Cardiac atrium fibroblast (primary cell): Measurements from ENCODE around the gene OR10T2. TPM values are rescaled to one million over a fixed set of nuclear protein-coding genes. Genes with fewer than 3 reads are reported as not detected.

Experiments used
- total RNA-seq: library from RNA; depleted of rRNA; stranded (reverse); fragments of >200 nt; gene quantifications from 2 replicates; pipeline ENCODE4 v1.2.3, GENCODE V29; 2015

OR10T2 gene
- not detected in 2 replicates for total RNA-seq

GRCh38 chr1:158398818-158399514 is at the start of gene OR10T2:
OR10T2 (minus strand) TSS chr1:158399466; CDS start chr1:158399466, 0 bp downstream.

GRCh38 chr1:158426137-158426536 is 26.9 kb upstream of the OR10T2 start, which contains the start of gene OR10K2:
OR10K2 (minus strand) TSS chr1:158426237; CDS start chr1:158420866, 5,371 bp downstream.

GRCh38 chr1:158353303-158354075 is 45.8 kb downstream of the OR10T2 start, which contains the start of gene CD1E:
CD1E (plus strand) TSS chr1:158353894; CDS start chr1:158353989, 95 bp downstream.

Other genes with a start within 250 kb of the OR10T2 start
- 9.7 and 11.0 TPM in 2 replicates for gene CD1D, start 218.6 kb downstream of the OR10T2 start, total RNA-seq
- gene CD1A, start 145.0 kb downstream of the OR10T2 start, total RNA-seq, result not detected in 2 replicates
- gene CD1C, start 109.5 kb downstream of the OR10T2 start, total RNA-seq, result not detected in 2 replicates
- not detected in 2 replicates for gene CD1B, start 67.9 kb downstream of the OR10T2 start, total RNA-seq
- gene CD1E, start 45.6 kb downstream of the OR10T2 start, total RNA-seq, result not detected in 2 replicates
- gene OR10K2, start 26.8 kb upstream of the OR10T2 start, total RNA-seq, result not detected in 2 replicates
- not detected in 2 replicates for gene OR10K1, start 62.4 kb upstream of the OR10T2 start, total RNA-seq
- gene OR10R2, start 72.8 kb upstream of the OR10T2 start, total RNA-seq, result not detected in 2 replicates
- not detected in 2 replicates for gene OR6Y1, start 154.9 kb upstream of the OR10T2 start, total RNA-seq
- not detected in 2 replicates for gene OR6P1, start 171.1 kb upstream of the OR10T2 start, total RNA-seq
- not detected in 2 replicates for gene OR10X1, start 180.4 kb upstream of the OR10T2 start, total RNA-seq
- gene OR10Z1, start 205.8 kb upstream of the OR10T2 start, total RNA-seq, result not detected in 2 replicates